HK-2 (cell line): ENCODE results near the gene POLR3K.
"Not testable (repeated sequence)": the region's sequence is repeated elsewhere in the genome, so short reads cannot be mapped to it uniquely, and the experiment has no call there.

Experiments used
- DNase-seq: peaks from one replicate; pipeline ENCODE4 v3.0.0-alpha.2; 2018; ENCODE audit not compliant: unreplicated experiment

Gene POLR3K

DNA sequence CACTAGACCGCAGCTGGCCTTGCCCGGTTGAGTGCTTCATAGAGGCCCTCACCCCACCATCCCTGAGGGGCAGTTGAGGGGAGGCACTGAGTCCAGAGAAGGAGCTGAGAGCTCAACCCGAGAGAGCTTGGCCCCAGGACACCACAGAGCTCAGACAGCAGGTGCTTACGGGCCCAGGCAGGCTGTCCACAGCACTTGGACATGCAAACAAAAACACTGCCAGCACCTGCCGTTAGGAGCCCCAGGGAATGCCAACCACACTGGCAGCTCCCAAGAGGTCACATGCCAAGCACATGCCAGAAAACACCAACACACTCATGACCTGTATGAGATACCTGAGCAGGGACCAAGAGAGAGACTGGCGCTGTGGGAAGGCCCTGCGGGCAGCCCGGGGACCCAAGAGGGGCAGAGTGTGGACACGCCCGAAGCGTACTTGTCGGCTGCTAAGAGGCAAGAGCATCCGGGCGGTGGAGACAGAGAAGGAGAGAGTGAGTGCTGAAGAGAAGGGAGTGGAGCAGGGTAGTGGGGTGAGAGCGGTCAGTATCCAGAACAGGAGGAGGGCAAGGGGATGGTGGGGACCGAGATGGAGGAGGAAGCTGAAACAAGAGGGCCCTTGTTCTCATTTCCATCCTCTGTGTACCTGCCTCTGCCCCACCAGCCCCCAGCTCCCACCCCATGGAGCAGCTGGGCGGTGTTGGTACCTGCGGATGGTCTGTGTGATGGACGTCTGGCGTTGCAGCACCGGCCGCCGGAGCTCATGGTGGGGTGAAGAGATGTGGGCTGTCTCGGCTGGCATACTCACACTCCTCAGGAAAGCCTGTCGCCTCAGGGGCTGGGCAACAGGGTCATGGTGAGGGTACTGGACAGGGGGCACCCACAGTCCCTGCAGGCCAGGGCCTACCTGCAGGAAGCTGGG is 10.8 kb upstream of the POLR3K start:
- DNase-seq: no peak

- DNase-seq: no peak
Measured at GRCh38 chr16:63466-63865, 10.1 kb upstream of the POLR3K start.

DNA sequence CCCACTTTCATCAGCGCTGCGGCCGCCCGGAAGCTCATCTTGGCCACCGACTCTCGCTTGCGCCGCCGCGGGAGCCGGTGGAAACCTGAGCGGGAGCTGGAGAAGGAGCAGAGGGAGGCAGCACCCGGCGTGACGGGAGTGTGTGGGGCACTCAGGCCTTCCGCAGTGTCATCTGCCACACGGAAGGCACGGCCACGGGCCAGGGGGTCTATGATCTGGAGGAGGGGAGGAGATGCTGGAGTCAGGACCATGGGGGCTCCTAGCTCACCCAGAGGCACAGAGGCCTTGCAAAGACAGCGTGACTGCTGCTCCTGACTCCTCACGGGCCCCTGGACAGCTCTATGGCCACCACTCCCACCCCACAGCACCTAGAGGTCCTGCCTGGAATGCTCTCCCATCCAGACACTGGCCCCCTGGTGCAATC is 9.6 kb upstream of the POLR3K start:
- DNase-seq: no peak

GRCh38 chr16:62283-62967 is 9.0 kb upstream of the POLR3K start:
- DNase-seq: no peak

DNA sequence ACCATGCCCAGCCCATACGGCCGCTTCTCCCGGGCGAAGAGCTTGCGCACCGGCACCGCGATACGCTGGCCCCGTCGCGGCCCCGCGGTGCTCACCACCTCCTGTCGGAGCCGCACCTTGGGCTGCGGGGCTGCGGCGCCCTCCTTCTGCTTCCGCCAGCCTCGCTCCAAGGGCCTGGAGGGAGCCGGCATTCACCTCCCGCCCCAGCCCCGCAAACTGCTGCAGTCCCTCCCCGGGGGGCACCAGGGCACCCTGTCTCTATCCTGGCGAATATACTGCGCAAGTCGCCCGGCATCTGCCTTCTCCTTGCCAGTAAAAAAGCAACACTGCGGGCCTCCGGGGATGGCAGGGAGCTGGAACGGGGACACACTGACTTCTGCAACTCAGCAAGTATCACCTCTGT is 8.5 kb upstream of the POLR3K start:
- no peak for DNase-seq

GRCh38 chr16:60929-61878 is 7.8 kb upstream of the POLR3K start:
- DNase-seq: no peak

DNA sequence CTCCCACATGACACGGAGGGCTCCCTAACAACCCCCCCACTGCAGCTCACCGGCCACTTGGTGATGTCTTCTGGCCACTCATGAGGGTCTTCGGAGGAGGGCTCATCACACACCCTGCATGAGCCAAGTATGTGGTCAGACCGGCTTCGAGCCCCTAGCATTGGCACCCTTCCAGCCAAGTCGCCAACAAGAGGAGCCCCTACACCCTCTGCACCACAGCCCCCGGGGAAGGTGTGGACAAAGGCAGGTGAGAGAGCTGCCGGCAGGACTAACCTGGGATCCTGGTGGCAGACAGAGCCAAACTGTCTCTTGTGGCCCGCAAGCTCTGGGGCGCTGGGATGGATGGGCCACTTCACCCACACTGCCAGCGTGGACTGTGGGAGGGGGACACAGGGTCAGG is 6.8 kb upstream of the POLR3K start:
- no peak for DNase-seq

DNA sequence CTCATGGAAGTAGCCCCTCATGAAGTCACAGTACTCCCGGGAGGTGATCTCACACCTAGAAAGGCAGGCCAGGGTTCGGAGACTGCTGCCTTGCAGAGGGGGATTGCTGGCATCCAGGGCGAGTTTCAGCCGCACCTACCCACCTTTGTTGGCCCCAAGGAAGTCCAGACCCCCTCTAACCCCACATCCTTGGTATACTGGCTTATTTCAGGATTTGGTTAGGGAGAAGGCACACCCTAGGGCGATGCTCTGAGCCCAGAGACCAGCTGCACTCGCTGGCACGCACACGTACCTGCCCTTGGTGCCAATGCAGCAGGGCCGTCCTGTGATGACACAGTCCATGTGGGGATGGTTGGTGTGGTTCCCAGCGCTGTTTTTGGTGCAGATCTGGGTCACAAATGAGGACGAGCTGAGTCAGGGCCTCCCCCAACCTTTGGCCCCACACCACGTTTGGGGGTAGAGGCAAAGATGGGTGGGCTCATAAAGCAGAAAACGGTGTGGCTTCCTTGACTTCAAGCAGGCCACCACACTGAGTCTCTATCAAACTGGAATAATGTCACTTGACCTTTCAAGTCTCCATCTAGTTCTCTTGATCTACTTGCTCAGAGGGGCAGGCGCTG is 6.1 kb upstream of the POLR3K start:
- no peak for DNase-seq

- DNase-seq: no peak
Measured at GRCh38 chr16:58491-59439, 5.4 kb upstream of the POLR3K start.

- no peak for DNase-seq
Measured at GRCh38 chr16:57711-58110, 4.3 kb upstream of the POLR3K start.

- no peak for DNase-seq
Measured at GRCh38 chr16:56231-56927, 3.0 kb upstream of the POLR3K start.

- no peak for DNase-seq
Measured at GRCh38 chr16:55571-56136, 2.2 kb upstream of the POLR3K start.

DNA sequence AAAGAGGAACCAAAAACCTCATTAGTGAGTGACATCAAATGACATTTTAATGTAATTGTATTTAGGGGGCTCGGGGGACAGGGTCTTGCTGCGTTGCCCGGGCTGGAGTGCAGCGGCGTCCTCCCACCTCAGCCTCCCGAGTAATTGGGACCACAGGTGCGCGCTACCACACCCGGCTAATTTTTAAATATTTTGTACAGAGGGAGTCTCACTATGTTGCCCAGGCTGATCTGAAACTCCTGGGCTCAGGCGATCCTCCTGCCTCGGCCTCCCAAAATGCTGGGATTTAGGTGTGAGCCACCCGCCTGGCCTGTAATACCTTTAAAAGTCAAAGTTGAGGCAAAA is 801 bp upstream of the POLR3K start:
- DNase-seq: no peak

DNA sequence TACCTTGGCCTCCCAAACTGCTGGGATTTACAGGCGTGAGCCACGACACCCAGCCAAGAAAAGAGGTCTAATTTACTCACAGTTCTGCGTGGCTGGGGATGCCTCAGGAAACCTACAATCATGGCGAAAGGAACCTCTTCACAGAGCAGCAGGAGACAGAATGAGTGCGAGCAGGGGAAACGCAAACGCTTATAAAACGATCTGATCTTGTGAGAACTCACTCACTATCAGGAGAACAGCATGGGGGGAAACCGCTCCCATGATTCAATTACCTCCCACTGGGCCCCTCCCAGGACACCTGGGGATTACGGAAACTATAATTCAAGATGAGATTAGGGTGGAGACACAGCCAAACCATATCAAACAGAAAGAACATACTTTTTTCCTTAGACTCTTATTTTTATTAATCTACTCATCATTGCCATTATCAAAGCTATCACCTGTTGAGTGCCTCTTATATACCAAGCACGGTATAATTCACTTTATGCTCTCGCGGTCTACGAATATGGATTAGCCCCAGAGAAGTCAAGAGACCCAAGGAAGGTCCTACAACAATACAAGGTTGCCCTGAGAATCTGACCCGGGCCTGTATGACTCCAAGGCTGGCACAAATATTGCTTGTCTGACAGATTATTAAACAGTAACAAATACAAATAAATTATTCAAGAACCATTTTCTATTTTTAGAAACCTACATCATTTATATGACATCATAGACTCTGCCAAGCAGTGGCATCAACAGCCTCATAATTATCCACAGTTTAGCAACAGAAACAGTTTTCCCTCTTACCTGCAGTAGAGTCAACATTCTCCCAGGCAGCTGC is 2.4 kb downstream of the POLR3K start:
- DNase-seq: no peak

GRCh38 chr16:47234-47633 is 6.2 kb downstream of the POLR3K start:
- DNase-seq: no peak

GRCh38 chr16:46510-46909 is 6.9 kb downstream of the POLR3K start:
- DNase-seq: not testable (repeated sequence)

- no peak for DNase-seq
Measured at GRCh38 chr16:45454-45853, 8.0 kb downstream of the POLR3K start.

GRCh38 chr16:44655-45054 is 8.8 kb downstream of the POLR3K start:
- no peak for DNase-seq

DNA sequence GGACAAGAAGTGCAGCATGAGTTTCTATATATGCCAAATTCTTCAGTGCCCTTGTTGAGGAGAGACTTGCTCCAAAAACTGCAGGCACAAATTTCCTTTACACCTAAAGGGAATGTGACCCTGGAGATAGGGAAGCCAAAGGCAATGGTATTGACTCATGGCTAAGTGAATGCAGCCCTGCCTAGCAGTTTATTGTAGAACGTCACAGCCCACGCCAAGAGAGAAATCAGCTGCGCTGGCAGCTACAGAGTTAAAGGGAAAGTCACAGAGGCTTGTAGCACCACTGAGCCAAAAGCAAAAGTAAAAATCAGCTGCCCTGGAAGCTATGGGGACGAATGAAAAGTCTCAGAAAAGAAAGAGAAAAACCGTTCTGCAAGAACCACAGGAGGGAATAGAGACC is 10.1 kb downstream of the POLR3K start:
- DNase-seq: no peak
